Keratinocyte (primary cell): ENCODE measurements around the gene ELOF1.

Source experiments
- CTCF ChIP-seq, 3 experiments: IDR thresholded peaks in 1 of 3; conservative IDR thresholded peaks in 1 of 3; optimal IDR thresholded peaks in 1 of 3; 2 replicates in 2 of 3; 3 replicates in 1 of 3; pipeline versions ENCODE3 to v1.5.1; 2011; ENCODE audit warnings: low read length in 3 of 3, mild to moderate bottlenecking in 3 of 3, moderate library complexity in 2 of 3, control low read depth in 1 of 3, inconsistent platforms in 1 of 3; ENCODE audit not compliant: insufficient read depth in 2 of 3; ENCODE audit errors: extremely low read depth in 1 of 3
- EZH2 ChIP-seq: IDR thresholded peaks from one replicate; pipeline ENCODE4 v1.6.1; 2012; ENCODE audit warnings: inconsistent platforms, mild to moderate bottlenecking, low read length, moderate library complexity

DNA sequence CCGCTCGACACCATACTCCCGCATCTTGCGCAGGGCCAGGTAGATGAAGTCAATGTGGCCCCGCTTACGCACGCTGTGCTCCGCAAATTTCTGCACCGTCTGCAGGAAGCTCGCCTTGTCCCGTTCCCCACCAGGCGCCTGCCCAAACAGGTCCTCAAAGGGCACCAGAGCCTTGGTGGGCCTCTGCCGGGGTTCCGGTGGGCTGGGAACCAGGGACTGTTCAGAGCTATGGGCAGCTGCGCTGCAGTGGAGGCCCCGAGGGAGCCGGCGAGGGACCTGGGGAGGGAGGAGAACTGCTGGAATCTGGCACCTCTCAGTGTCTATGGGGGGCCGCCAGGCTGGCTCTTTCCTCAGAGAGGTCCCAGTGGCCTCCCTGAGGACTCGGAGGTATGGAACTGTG, 45.1 kb downstream of the ELOF1 start:
- no peak for TF ChIP-seq CTCF (optimal IDR thresholded peaks at IDR 0.05 in 1 of 3, IDR thresholded peaks at IDR 0.05 in 1 of 3, conservative IDR thresholded peaks at IDR 0.05 in 1 of 3; ENCODE audit: extremely low read depth in 1 of 3, insufficient read depth in 2 of 3, low read length in 3 of 3)
- no peak for TF ChIP-seq EZH2
